HCT116 (cell line): ENCODE data around the gene TUBA8. TPM values are rescaled to one million over a fixed set of nuclear protein-coding genes. Genes with fewer than 3 reads are reported as not detected.

ENCODE experiments used
- ATAC-seq: fragments of 200-7000 bp; cut with Tn5 transposase; 2 replicates; pipeline ENCODE4 v1.9.1; 2020; ENCODE audit warnings: mild to moderate bottlenecking, moderate library complexity
- BruUV-seq: library from RNA; stranded (reverse); fragments of 400-500 nt; replicated peaks from 2 replicates; lab custom pipeline; 2021; lab: Mats Ljungman, UMichigan
- CTCF ChIA-PET: fragments of 300-600 bp; sonication (Branson Sonifier 250); formaldehyde crosslinking; loops from one replicate; lab custom pipeline; 2021; ENCODE audit warnings: antibody characterized with exemption; lab: Charles Lee
- POLR2A ChIA-PET: fragments of 300-600, 350-600 bp; sonication (Branson Sonifier 250); formaldehyde crosslinking; loops from one replicate; lab custom pipeline; 2021; ENCODE audit warnings: antibody characterized with exemption; lab: Charles Lee
- RAD21 ChIA-PET, 2 experiments: fragments of 300-600 bp; sonication (Branson Sonifier 250); formaldehyde crosslinking; loops; one replicate each; lab custom pipeline; 2023; ENCODE audit warnings: low total read pairs in 2 of 2; ENCODE audit not compliant: uncharacterized antibody in 2 of 2, unreplicated experiment in 2 of 2, low non-redundant PET in 1 of 2; lab: Charles Lee
- DNase-seq: peaks from one replicate; pipeline ENCODE4 v3.0.0-alpha.2; 2010; ENCODE audit warnings: low read depth, low spot score
- H2AFZ ChIP-seq: fragments of 200-600 bp; shearing (Covaris generic), sonication (generic); 2 replicates; pipeline ENCODE4 v1.6.1; 2017; ENCODE audit warnings: low read depth, mixed run types, mixed read lengths, antibody characterized with exemption, low read length; ENCODE audit not compliant: poor library complexity, severe bottlenecking
- H3K27ac ChIP-seq: 2 replicates; pipeline ENCODE4 v1.5.1; 2012; ENCODE audit warnings: low read depth, low read length
- H3K27me3 ChIP-seq: fragments of 200-600 bp; sonication (generic); 2 replicates; pipeline ENCODE4 v1.6.1; 2016; ENCODE audit warnings: mixed run types, low read length, mixed read lengths; ENCODE audit not compliant: insufficient read depth
- H3K36me3 ChIP-seq, 2 experiments: fragments of 200-500 bp in 1 of 2; fragments of 200-600 bp in 1 of 2; sonication (Bioruptor generic) in 1 of 2; sonication (generic) in 1 of 2; 2 replicates each; pipeline versions ENCODE4 v1.5.1 to v1.6.1; 2014 to 2016; ENCODE audit warnings: low read length in 2 of 2, inconsistent platforms in 1 of 2, mixed read lengths in 1 of 2, mixed run types in 1 of 2; ENCODE audit not compliant: insufficient read depth in 2 of 2, control insufficient read depth in 1 of 2
- H3K4me1 ChIP-seq, 2 experiments: fragments of 200-600 bp in 1 of 2; sonication (generic) in 1 of 2; 2 replicates each; pipeline versions ENCODE4 v1.5.1 to v1.6.1; 2012 to 2017; ENCODE audit warnings: low read length in 2 of 2, inconsistent platforms in 1 of 2, mild to moderate bottlenecking in 1 of 2, mixed read lengths in 1 of 2, mixed run types in 1 of 2, moderate library complexity in 1 of 2; ENCODE audit not compliant: insufficient read depth in 2 of 2, control insufficient read depth in 1 of 2
- H3K4me2 ChIP-seq: fragments of 200-600 bp; sonication (generic); 2 replicates; pipeline ENCODE4 v1.6.1; 2017; ENCODE audit warnings: mixed run types, low read length, mixed read lengths
- H3K4me3 ChIP-seq, 2 experiments: fragments of 200-600 bp in 1 of 2; sonication (generic) in 1 of 2; replicated peaks in 1 of 2; 2 replicates each; pipeline ENCODE4 v1.5.1; 2011 to 2016; ENCODE audit warnings: low read length in 2 of 2, control low read depth in 1 of 2, low read depth in 1 of 2, mild to moderate bottlenecking in 1 of 2, mixed read lengths in 1 of 2, mixed run types in 1 of 2
- H3K79me2 ChIP-seq: fragments of 200-600 bp; sonication (generic); 2 replicates; pipeline ENCODE4 v1.6.1; 2017; ENCODE audit warnings: mild to moderate bottlenecking, mixed run types, low read length, moderate library complexity, mixed read lengths; ENCODE audit not compliant: insufficient read depth
- H3K9ac ChIP-seq: fragments of 200-600 bp; sonication (generic); 2 replicates; pipeline ENCODE4 v1.6.1; 2016; ENCODE audit warnings: low read length, mixed read lengths
- H3K9me2 ChIP-seq: fragments of 200-600 bp; sonication (generic), shearing (Covaris generic); 2 replicates; pipeline ENCODE4 v1.6.1; 2017; ENCODE audit warnings: mixed run types, mild to moderate bottlenecking, moderate library complexity; ENCODE audit not compliant: insufficient read depth
- H3K9me3 ChIP-seq, 2 experiments: fragments of 200-500 bp in 1 of 2; fragments of 200-600 bp in 1 of 2; sonication (Bioruptor generic) in 1 of 2; sonication (generic) in 1 of 2; 2 replicates each; pipeline ENCODE4 v1.6.1; 2014 to 2017; ENCODE audit warnings: low read length in 2 of 2, mixed read lengths in 2 of 2, inconsistent platforms in 1 of 2, low read depth in 1 of 2, mild to moderate bottlenecking in 1 of 2, mixed run types in 1 of 2, moderate library complexity in 1 of 2; ENCODE audit not compliant: control insufficient read depth in 1 of 2, insufficient read depth in 1 of 2
- H4K20me1 ChIP-seq: fragments of 200-600 bp; sonication (generic), shearing (Covaris generic); 2 replicates; pipeline ENCODE4 v1.6.1; 2017; ENCODE audit warnings: mixed run types, mild to moderate bottlenecking, moderate library complexity; ENCODE audit not compliant: insufficient read depth
- CBX3 ChIP-seq: IDR thresholded peaks from 2 replicates; pipeline ENCODE4 v1.6.1; 2012; ENCODE audit warnings: low read depth
- CEBPB ChIP-seq: IDR thresholded peaks from 2 replicates; pipeline ENCODE4 v1.6.1; 2012; ENCODE audit warnings: low read depth
- ELF1 ChIP-seq: IDR thresholded peaks from 2 replicates; pipeline ENCODE4 v1.6.1; 2012; ENCODE audit warnings: low read depth, borderline replicate concordance
- EZH2 ChIP-seq: fragments of 200-600 bp; sonication (generic); IDR thresholded peaks from 2 replicates; pipeline ENCODE4 v1.6.1; 2017; ENCODE audit warnings: antibody characterized with exemption, mixed run types
- EZH2phosphoT487 ChIP-seq: fragments of 200-600 bp; IDR thresholded peaks from 2 replicates; pipeline ENCODE4 v1.6.1; 2018; ENCODE audit warnings: antibody characterized with exemption, borderline replicate concordance
- FOSL1 ChIP-seq: IDR thresholded peaks from 2 replicates; pipeline ENCODE4 v1.6.1; 2012; ENCODE audit warnings: low read depth
- JUND ChIP-seq: IDR thresholded peaks from 2 replicates; pipeline ENCODE4 v1.6.1; 2012
- POLR2A ChIP-seq: IDR thresholded peaks from 2 replicates; pipeline ENCODE4 v1.7.0; 2011; ENCODE audit warnings: borderline replicate concordance; ENCODE audit not compliant: insufficient read depth, insufficient read length; ENCODE audit errors: extremely low read depth
- POLR2AphosphoS5 ChIP-seq: IDR thresholded peaks from 2 replicates; pipeline ENCODE4 v1.6.1; 2011; ENCODE audit warnings: mild to moderate bottlenecking, low read depth, low read length, moderate library complexity
- RAD21 ChIP-seq: IDR thresholded peaks from 2 replicates; pipeline ENCODE4 v1.6.1; 2012; ENCODE audit warnings: low read depth, mild to moderate bottlenecking
- SIN3A ChIP-seq: IDR thresholded peaks from 2 replicates; pipeline ENCODE4 v1.6.1; 2012; ENCODE audit warnings: low read depth
- TCF7L2 ChIP-seq: IDR thresholded peaks from 2 replicates; pipeline ENCODE4 v1.7.0; 2011; ENCODE audit warnings: borderline replicate concordance, inconsistent platforms; ENCODE audit not compliant: insufficient read depth, insufficient read length; ENCODE audit errors: extremely low read depth
- YY1 ChIP-seq: IDR thresholded peaks from 2 replicates; pipeline ENCODE4 v1.6.1; 2011; ENCODE audit warnings: low read length, low read depth, moderate library complexity, mild to moderate bottlenecking; ENCODE audit not compliant: insufficient replicate concordance; ENCODE audit errors: extremely low read depth
- ZFX ChIP-seq: fragments of 450-650 bp; IDR thresholded peaks from 2 replicates; pipeline ENCODE4 v1.6.1; 2017
- intact Hi-C: fragments of 100-400 bp; cut with micrococcal nuclease; formaldehyde crosslinking; loops from 2 replicates; pipeline ENCODE4 v1.10.0; 2022
- total RNA-seq: library from RNA; stranded (reverse); gene quantifications from one replicate; pipeline ENCODE4 v1.2.1, GENCODE V29; 2021; ENCODE audit not compliant: unreplicated experiment
- TF ChIP-seq, protein P1 (sequence below): IDR thresholded peaks from 2 replicates; pipeline ENCODE4 v1.6.1; 2012
- TF ChIP-seq, protein P2 (sequence below): IDR thresholded peaks from 2 replicates; pipeline ENCODE4 v1.6.1; 2012
- TF ChIP-seq, protein P3 (sequence below), 3 experiments: fragments of 200-600 bp in 1 of 3; sonication (generic) in 1 of 3; IDR thresholded peaks in 2 of 3; conservative IDR thresholded peaks in 1 of 3; 2 replicates each; pipeline ENCODE4 v1.5.1; 2012 to 2017; ENCODE audit warnings: low read depth in 2 of 3, low read length in 2 of 3, antibody characterized with exemption in 1 of 3, borderline replicate concordance in 1 of 3, control low read depth in 1 of 3, mild to moderate bottlenecking in 1 of 3, mixed read lengths in 1 of 3, mixed run types in 1 of 3, moderate library complexity in 1 of 3; ENCODE audit not compliant: insufficient read depth in 1 of 3

The TUBA8 gene
- total RNA-seq, 1 experiment from 2014 or later, result 2.3 TPM

DNA sequence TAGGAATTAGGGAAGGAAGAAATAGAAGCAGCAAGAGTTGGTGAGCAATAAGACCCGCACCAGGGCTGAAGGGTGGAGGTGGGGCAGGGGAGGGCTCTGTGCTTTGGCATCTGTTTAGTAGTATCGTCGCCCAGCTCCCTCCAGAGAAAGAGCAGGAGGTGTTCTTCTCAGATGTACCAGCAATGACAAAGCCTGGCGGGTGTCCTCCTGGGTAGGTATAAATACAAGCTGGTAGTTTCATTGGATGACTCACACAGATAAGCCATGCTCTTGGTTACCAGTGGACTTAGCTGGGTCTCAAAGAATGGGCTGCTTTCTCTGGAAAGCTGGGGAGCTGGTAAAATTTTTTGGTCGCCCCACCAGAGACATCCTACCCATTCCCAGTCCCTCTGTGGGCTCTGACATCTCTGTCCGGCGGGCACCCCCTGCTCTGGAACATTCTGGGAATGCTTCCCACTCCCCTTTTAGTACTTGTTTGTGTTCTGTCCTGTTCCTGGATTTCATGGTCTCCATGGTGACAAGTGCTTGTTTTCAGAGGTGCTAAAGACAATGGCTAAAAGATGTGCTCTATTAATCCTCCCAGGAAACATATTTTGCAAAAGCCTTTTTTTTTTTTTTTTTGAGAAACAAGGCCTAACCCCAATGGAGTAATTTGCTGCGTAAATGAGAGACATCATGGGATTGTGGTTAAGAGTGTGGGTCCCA is 15.4 kb upstream of the TUBA8 start:
- H3K9ac ChIP-seq, result no peak overlapping the region
- no peaks in the 10 kb centered on the region; a peak in 1 of 4 replicates for H3K36me3 ChIP-seq
- H3K27me3 ChIP-seq, result no peaks in the 10 kb centered on the region
- ATAC-seq (no peak), DNase-seq (no peak)
- TF ChIP-seq SIN3A, result no peak
- no peak for TF ChIP-seq ZFX
- no peak overlapping the region for H3K4me2 ChIP-seq
- no peak overlapping the region for H3K4me3 ChIP-seq
- POLR2A ChIA-PET, result no interaction called here
- no TSS peak for BruUV-seq
- H3K27ac ChIP-seq, result no peak overlapping the region
- H4K20me1 ChIP-seq, result no peaks in the 10 kb centered on the region
- no peaks in the 10 kb centered on the region for H3K9me2 ChIP-seq
- RAD21 ChIA-PET, result no interaction called here
- CTCF ChIA-PET, result no interaction called here
- peaks cover 0 to 6% of the 10 kb centered on the region in 2 experiments; a peak in 1 of 4 replicates for H3K4me1 ChIP-seq
- no peaks in the 10 kb centered on the region for H3K79me2 ChIP-seq
- intact Hi-C loops, result no loop called here
- H2AFZ ChIP-seq, result no peak overlapping the region
- no peaks in the 10 kb centered on the region for H3K9me3 ChIP-seq

DNA sequence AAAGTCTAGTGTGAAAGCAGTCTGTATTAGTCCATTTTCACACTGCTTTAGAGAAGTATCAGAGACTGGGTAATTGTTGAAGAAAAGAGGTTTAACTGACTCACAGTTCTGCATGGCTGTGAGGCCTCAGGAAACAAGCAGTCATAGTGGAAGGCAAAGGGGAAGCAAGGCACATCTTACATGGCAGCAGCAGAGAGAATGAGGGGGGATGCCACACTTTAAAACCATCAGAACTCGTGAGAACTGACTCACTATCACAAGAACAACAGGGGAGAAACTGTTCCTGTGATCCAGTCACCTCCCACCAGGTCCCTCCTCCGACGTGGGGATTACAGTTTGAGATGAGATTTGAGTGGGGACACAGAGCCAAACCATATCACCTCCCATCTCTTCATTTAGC is 13.8 kb upstream of the TUBA8 start:
- H2AFZ ChIP-seq, result no peak overlapping the region
- no peaks in the 10 kb centered on the region for H3K9me2 ChIP-seq
- H3K4me3 ChIP-seq, result no peak overlapping the region
- H3K79me2 ChIP-seq, result no peaks in the 10 kb centered on the region
- intact Hi-C loops, result no loop called here
- H3K27ac ChIP-seq, result no peak overlapping the region
- DNase-seq (no peak), ATAC-seq (no peak)
- H3K9ac ChIP-seq, result no peak overlapping the region
- no peak overlapping the region for H3K4me2 ChIP-seq
- ChIA-PET POLR2A (no interaction called here), CTCF (no interaction called here), RAD21 (no interaction called here)
- H3K27me3 ChIP-seq, result no peaks in the 10 kb centered on the region
- no TSS peak for BruUV-seq
- H3K4me1 ChIP-seq, result peaks cover 0 to 6% of the 10 kb centered on the region in 2 experiments; a peak in 1 of 4 replicates
- H4K20me1 ChIP-seq, result no peaks in the 10 kb centered on the region
- H3K36me3 ChIP-seq, result peaks cover 0 to 6% of the 10 kb centered on the region in 2 experiments; a peak in 2 of 4 replicates
- no peaks in the 10 kb centered on the region for H3K9me3 ChIP-seq
- TF ChIP-seq EZH2phosphoT487 (no peak), RAD21 (no peak), JUND (no peak), CEBPB (no peak), FOSL1 (no peak), POLR2AphosphoS5 (no peak), POLR2A (no peak), ELF1 (no peak), YY1 (no peak), SIN3A (no peak), CBX3 (no peak), TCF7L2 (no peak), EZH2 (no peak)
- TF ChIP-seq, protein P1, sequence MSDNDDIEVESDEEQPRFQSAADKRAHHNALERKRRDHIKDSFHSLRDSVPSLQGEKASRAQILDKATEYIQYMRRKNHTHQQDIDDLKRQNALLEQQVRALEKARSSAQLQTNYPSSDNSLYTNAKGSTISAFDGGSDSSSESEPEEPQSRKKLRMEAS, result no peak
- TF ChIP-seq, protein P2, sequence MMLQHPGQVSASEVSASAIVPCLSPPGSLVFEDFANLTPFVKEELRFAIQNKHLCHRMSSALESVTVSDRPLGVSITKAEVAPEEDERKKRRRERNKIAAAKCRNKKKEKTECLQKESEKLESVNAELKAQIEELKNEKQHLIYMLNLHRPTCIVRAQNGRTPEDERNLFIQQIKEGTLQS, result no peak
- TF ChIP-seq, protein P3, sequence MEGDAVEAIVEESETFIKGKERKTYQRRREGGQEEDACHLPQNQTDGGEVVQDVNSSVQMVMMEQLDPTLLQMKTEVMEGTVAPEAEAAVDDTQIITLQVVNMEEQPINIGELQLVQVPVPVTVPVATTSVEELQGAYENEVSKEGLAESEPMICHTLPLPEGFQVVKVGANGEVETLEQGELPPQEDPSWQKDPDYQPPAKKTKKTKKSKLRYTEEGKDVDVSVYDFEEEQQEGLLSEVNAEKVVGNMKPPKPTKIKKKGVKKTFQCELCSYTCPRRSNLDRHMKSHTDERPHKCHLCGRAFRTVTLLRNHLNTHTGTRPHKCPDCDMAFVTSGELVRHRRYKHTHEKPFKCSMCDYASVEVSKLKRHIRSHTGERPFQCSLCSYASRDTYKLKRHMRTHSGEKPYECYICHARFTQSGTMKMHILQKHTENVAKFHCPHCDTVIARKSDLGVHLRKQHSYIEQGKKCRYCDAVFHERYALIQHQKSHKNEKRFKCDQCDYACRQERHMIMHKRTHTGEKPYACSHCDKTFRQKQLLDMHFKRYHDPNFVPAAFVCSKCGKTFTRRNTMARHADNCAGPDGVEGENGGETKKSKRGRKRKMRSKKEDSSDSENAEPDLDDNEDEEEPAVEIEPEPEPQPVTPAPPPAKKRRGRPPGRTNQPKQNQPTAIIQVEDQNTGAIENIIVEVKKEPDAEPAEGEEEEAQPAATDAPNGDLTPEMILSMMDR (IDR thresholded peaks at IDR 0.05 in 2 of 3, conservative IDR thresholded peaks at IDR 0.05 in 1 of 3; ENCODE audit: borderline replicate concordance in 1 of 3, insufficient read depth in 1 of 3, low read depth in 2 of 3, low read length in 2 of 3), result no peak
